SK-N-SH treated with all-trans-retinoic acid at 6 μM for 48 hours (cell line): ENCODE data around the gene UBASH3A.

Source experiments
- ATAC-seq: fragments of 200-7000 bp; cut with Tn5 transposase; 3 replicates; pipeline ENCODE4 v1.9.1; 2020; ENCODE audit warnings: mild to moderate bottlenecking, moderate library complexity
- ARNTL ChIP-seq: fragments of 450-650 bp; formaldehyde crosslinking; IDR thresholded peaks from 2 replicates; pipeline ENCODE4 v1.5.0; 2020; ENCODE audit warnings: low read depth, mild to moderate bottlenecking, moderate library complexity, borderline replicate concordance
- BACH2 ChIP-seq: fragments of 250-450 bp; sonication (Bioruptor Pico); IDR thresholded peaks from 2 replicates; pipeline ENCODE4 v1.9.0; 2021; ENCODE audit warnings: mild to moderate bottlenecking, borderline replicate concordance
- CSDC2 ChIP-seq: fragments of 250-450 bp; sonication (Bioruptor Pico); IDR thresholded peaks from 2 replicates; pipeline ENCODE4 v1.5.0; 2020; ENCODE audit warnings: mild to moderate bottlenecking, moderate library complexity
- CSRNP3 ChIP-seq: fragments of 250-450 bp; sonication (Bioruptor Pico); IDR thresholded peaks from 2 replicates; pipeline ENCODE4 v1.5.1; 2021; ENCODE audit warnings: mild to moderate bottlenecking, moderate library complexity
- ESRRG ChIP-seq: fragments of 250-450 bp; sonication (Bioruptor Pico); IDR thresholded peaks from 2 replicates; pipeline ENCODE4 v1.6.1; 2021; ENCODE audit warnings: mild to moderate bottlenecking
- GLIS3 ChIP-seq: fragments of 250-450 bp; sonication (Bioruptor Pico); IDR thresholded peaks from 2 replicates; pipeline ENCODE4 v1.5.0; 2020; ENCODE audit warnings: mild to moderate bottlenecking, moderate library complexity
- ISL1 ChIP-seq: fragments of 250-450 bp; sonication (Bioruptor Pico); IDR thresholded peaks from 2 replicates; pipeline ENCODE4 v2.1.2; 2022; ENCODE audit warnings: mild to moderate bottlenecking, moderate library complexity
- OSR1 ChIP-seq: fragments of 250-450 bp; sonication (Bioruptor Pico); IDR thresholded peaks from 2 replicates; pipeline ENCODE4 v1.8.0; 2022; ENCODE audit warnings: moderate library complexity, mild to moderate bottlenecking, inconsistent platforms
- PATZ1 ChIP-seq: fragments of 250-450 bp; sonication (Bioruptor Pico); IDR thresholded peaks from 2 replicates; pipeline ENCODE4 v1.8.0; 2020; ENCODE audit warnings: mild to moderate bottlenecking, moderate library complexity, borderline replicate concordance
- POU6F1 ChIP-seq: fragments of 250-450 bp; sonication (Bioruptor Pico); IDR thresholded peaks from 2 replicates; pipeline ENCODE4 v1.8.0; 2021; ENCODE audit warnings: low read depth, mild to moderate bottlenecking, moderate library complexity, borderline replicate concordance
- PPARA ChIP-seq: fragments of 250-450 bp; sonication (Bioruptor Pico); IDR thresholded peaks from 2 replicates; pipeline ENCODE4 v1.5.0; 2020; ENCODE audit warnings: mild to moderate bottlenecking, borderline replicate concordance
- RARB ChIP-seq: fragments of 250-450 bp; sonication (Bioruptor Pico); IDR thresholded peaks from 2 replicates; pipeline ENCODE4 v1.8.0; 2021; ENCODE audit warnings: mild to moderate bottlenecking, moderate library complexity
- SNAI2 ChIP-seq: fragments of 250-450 bp; sonication (Bioruptor Pico); IDR thresholded peaks from 2 replicates; pipeline ENCODE4 v1.5.0; 2020; ENCODE audit warnings: mild to moderate bottlenecking, moderate library complexity
- TCF4 ChIP-seq: fragments of 250-450 bp; sonication (Bioruptor Pico); IDR thresholded peaks from 2 replicates; pipeline ENCODE4 v1.8.0; 2021; ENCODE audit warnings: mild to moderate bottlenecking, moderate library complexity, borderline replicate concordance
- TOX ChIP-seq: fragments of 250-450 bp; sonication (Bioruptor Pico); IDR thresholded peaks from 2 replicates; pipeline ENCODE4 v1.8.0; 2021; ENCODE audit warnings: mild to moderate bottlenecking, moderate library complexity, borderline replicate concordance
- TSHZ2 ChIP-seq: fragments of 250-450 bp; sonication (Bioruptor Pico); IDR thresholded peaks from 2 replicates; pipeline ENCODE4 v1.5.0; 2020; ENCODE audit warnings: mild to moderate bottlenecking, moderate library complexity
- ZC3H10 ChIP-seq: fragments of 250-450 bp; sonication (Bioruptor Pico); IDR thresholded peaks from 2 replicates; pipeline ENCODE4 v1.5.1; 2021; ENCODE audit warnings: mild to moderate bottlenecking, moderate library complexity
- ZFP3 ChIP-seq: fragments of 250-450 bp; sonication (Bioruptor Pico); IDR thresholded peaks from 2 replicates; pipeline ENCODE4 v1.5.0; 2020; ENCODE audit warnings: mild to moderate bottlenecking, moderate library complexity
- ZFP30 ChIP-seq: fragments of 450-650 bp; formaldehyde crosslinking; IDR thresholded peaks from 2 replicates; pipeline ENCODE4 v1.5.0; 2022; ENCODE audit warnings: mild to moderate bottlenecking, moderate library complexity
- ZNF565 ChIP-seq: fragments of 450-650 bp; formaldehyde crosslinking; conservative IDR thresholded peaks from 2 replicates; pipeline ENCODE4 v1.5.0; 2020; ENCODE audit warnings: low read depth, mild to moderate bottlenecking, moderate library complexity
- ZNF70 ChIP-seq: fragments of 450-650 bp; formaldehyde crosslinking; IDR thresholded peaks from 2 replicates; pipeline ENCODE4 v1.5.0; 2020; ENCODE audit warnings: mild to moderate bottlenecking, moderate library complexity
- ZNF8 ChIP-seq: fragments of 450-650 bp; formaldehyde crosslinking; IDR thresholded peaks from 2 replicates; pipeline ENCODE4 v1.5.0; 2020; ENCODE audit warnings: mild to moderate bottlenecking, moderate library complexity

The UBASH3A gene

GRCh38 chr21:42461185-42461520 is 57.5 kb downstream of the UBASH3A start:
- TF ChIP-seq ESRRG (CRISPR knock-in tag) (no peak), ZNF8 (CRISPR knock-in tag) (no peak), ZFP3 (CRISPR knock-in tag) (no peak), SNAI2 (CRISPR knock-in tag) (no peak), TSHZ2 (CRISPR knock-in tag) (no peak), RARB (CRISPR knock-in tag) (no peak), ZC3H10 (CRISPR knock-in tag) (no peak), POU6F1 (no peak), ZFP30 (CRISPR knock-in tag) (no peak), ZNF565 (CRISPR knock-in tag) (no peak), ARNTL (CRISPR knock-in tag) (no peak), CSRNP3 (no peak), BACH2 (no peak), ZNF70 (CRISPR knock-in tag) (no peak), TCF4 (CRISPR knock-in tag) (no peak), TOX (CRISPR knock-in tag) (no peak), CSDC2 (CRISPR knock-in tag) (no peak), PPARA (CRISPR knock-in tag) (no peak), OSR1 (no peak)

GRCh38 chr21:42461881-42462877 is 58.5 kb downstream of the UBASH3A start:
- no peak for ATAC-seq
- no peak for TF ChIP-seq PPARA (CRISPR knock-in tag)
- no peak for TF ChIP-seq TSHZ2 (CRISPR knock-in tag)

More at GRCh38 chr21:42461185-42461520, 57.5 kb downstream of the UBASH3A start:
- ATAC-seq, result no peak

- ATAC-seq, result no peak
- TF ChIP-seq ESRRG (CRISPR knock-in tag) (no peak), ISL1 (CRISPR knock-in tag) (no peak), GLIS3 (no peak), ZFP3 (CRISPR knock-in tag) (no peak), ZNF8 (CRISPR knock-in tag) (no peak), ZC3H10 (CRISPR knock-in tag) (no peak), PPARA (CRISPR knock-in tag) (no peak), ARNTL (CRISPR knock-in tag) (no peak), POU6F1 (no peak), OSR1 (no peak), TCF4 (CRISPR knock-in tag) (no peak), ZNF565 (CRISPR knock-in tag) (no peak), PATZ1 (CRISPR knock-in tag) (no peak), TOX (CRISPR knock-in tag) (no peak), SNAI2 (CRISPR knock-in tag) (no peak), CSDC2 (CRISPR knock-in tag) (no peak)
Observed at GRCh38 chr21:42463861-42464515, 60.3 kb downstream of the UBASH3A start.
